Sigmoid colon (tissue), 7 donors: ENCODE results near the gene MAP1LC3A. TPM values are rescaled to one million over a fixed set of nuclear protein-coding genes. Genes with fewer than 3 reads are reported as not detected.

Experiments used
- DNase-seq: peaks from one replicate; pipeline ENCODE4 v3.0.0-alpha.2; 2019
- H3K27ac ChIP-seq, 4 donors: fragments of 200-600 bp; sonication (generic); one replicate each; pipeline ENCODE4 v1.5.1; 2016 to 2019; ENCODE audit warnings: mild to moderate bottlenecking in 1 of 4
- H3K27me3 ChIP-seq, 3 donors: fragments of 200-600 bp; sonication (generic); one replicate each; pipeline ENCODE4 v1.5.1; 2019; ENCODE audit warnings: mild to moderate bottlenecking in 1 of 3
- H3K36me3 ChIP-seq, 4 donors: fragments of 200-600 bp; sonication (generic); one replicate each; pipeline ENCODE4 v1.5.1; 2016 to 2019
- H3K4me1 ChIP-seq, 4 donors: fragments of 200-600 bp; sonication (generic); one replicate each; pipeline ENCODE4 v1.5.1; 2017 to 2019
- H3K4me3 ChIP-seq, 4 donors: fragments of 200-600 bp; sonication (generic); one replicate each; pipeline ENCODE4 v1.5.1; 2017 to 2019; ENCODE audit warnings: mild to moderate bottlenecking in 2 of 4, moderate library complexity in 1 of 4
- H3K9me3 ChIP-seq, 4 donors: fragments of 200-600 bp in 3 of 4; sonication (generic) in 3 of 4; one replicate each; pipeline versions ENCODE4 v1.5.1 to v1.6.1; 2013 to 2019
- EP300 ChIP-seq, 4 donors: sonication (generic); formaldehyde crosslinking; IDR thresholded peaks; one replicate each; pipeline ENCODE4 v1.6.1; 2017; ENCODE audit warnings: antibody characterized with exemption in 4 of 4
- POLR2A ChIP-seq, 2 donors: fragments of 450-650 bp; IDR thresholded peaks; one replicate each; pipeline ENCODE4 v1.6.1; 2016; ENCODE audit warnings: antibody characterized with exemption in 2 of 2, mild to moderate bottlenecking in 2 of 2, moderate library complexity in 2 of 2
- POLR2AphosphoS5 ChIP-seq, 4 donors: sonication (generic); formaldehyde crosslinking; IDR thresholded peaks; one replicate each; pipeline ENCODE4 v1.6.1; 2017; ENCODE audit warnings: antibody characterized with exemption in 4 of 4
- WGBS, 2 donors: extraction: QIAGEN DNeasy Blood & Tissue Kit; methylation state at CpG; one replicate each; pipeline ENCODE4 v1.1.7; 2013; 5-methylcytosine and 5-hydroxymethylcytosine counted together
- intact Hi-C: fragments of 100-400 bp; cut with DNase I; formaldehyde crosslinking; loops from one replicate; pipeline ENCODE4 v1.15.1; 2023
- polyA plus RNA-seq, 3 donors: library from polyadenylated mRNA; stranded (reverse); fragments of 200-250 nt; gene quantifications; one replicate each; pipeline ENCODE4 v1.2.3, GENCODE V29; 2013
- total RNA-seq, 4 donors: library from RNA; depleted of rRNA; stranded (reverse); fragments of >200 nt; gene quantifications; one replicate each; pipeline ENCODE4 v1.1.0, GENCODE V29; 2016
- TF ChIP-seq, protein P1 (sequence below), 4 experiments: fragments of 450-650 bp in 3 of 4; fragments of 200-600 bp in 1 of 4; IDR thresholded peaks; one replicate each; pipeline ENCODE4 v1.5.1; 2016 to 2019; ENCODE audit warnings: antibody characterized with exemption in 4 of 4, mild to moderate bottlenecking in 3 of 4, moderate library complexity in 2 of 4
- donor health status: healthy with polysubstance abuse.
- donor health status: Bipolar disorder and iron deficiency.
- donor health status: healthy.

MAP1LC3A gene
- total and polyA plus RNA-seq, 7 donors = 45.5 to 88.1 (median 51.0) TPM

DNA sequence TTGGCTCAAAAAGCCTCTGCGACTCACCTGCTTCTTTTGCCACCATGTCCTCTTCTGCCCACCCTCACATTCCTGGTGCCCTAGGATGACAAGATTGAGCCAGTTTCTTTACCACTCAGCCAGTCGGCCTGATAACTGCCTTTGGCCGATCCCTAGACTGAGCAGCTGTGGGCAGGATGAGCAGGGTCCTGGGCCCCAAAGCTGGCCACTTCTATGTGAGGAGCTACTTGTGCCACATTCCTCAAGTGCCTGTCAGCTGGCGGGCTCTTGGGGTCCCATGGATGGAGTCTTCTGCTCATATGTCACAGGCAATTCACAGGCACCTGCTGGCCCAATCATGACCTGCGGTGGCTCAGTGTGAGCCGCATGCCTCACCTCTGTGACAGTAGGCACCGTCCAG lies 25.8 kb upstream of the MAP1LC3A start:
- peaks cover 23 to 89% (median 59%) of the 10 kb centered on the region in 4 donors for H3K36me3 ChIP-seq
- no peak overlapping the region for H3K27ac ChIP-seq
- intact Hi-C loops = no loop called here
- no peaks in the 10 kb centered on the region for H3K9me3 ChIP-seq
- no peaks in the 10 kb centered on the region for H3K27me3 ChIP-seq
- TF ChIP-seq POLR2A (IDR thresholded peaks at IDR 0.05) (no peak), EP300 (IDR thresholded peaks at IDR 0.05) (no peak), POLR2AphosphoS5 (IDR thresholded peaks at IDR 0.05) (no peak)
- TF ChIP-seq, protein P1, sequence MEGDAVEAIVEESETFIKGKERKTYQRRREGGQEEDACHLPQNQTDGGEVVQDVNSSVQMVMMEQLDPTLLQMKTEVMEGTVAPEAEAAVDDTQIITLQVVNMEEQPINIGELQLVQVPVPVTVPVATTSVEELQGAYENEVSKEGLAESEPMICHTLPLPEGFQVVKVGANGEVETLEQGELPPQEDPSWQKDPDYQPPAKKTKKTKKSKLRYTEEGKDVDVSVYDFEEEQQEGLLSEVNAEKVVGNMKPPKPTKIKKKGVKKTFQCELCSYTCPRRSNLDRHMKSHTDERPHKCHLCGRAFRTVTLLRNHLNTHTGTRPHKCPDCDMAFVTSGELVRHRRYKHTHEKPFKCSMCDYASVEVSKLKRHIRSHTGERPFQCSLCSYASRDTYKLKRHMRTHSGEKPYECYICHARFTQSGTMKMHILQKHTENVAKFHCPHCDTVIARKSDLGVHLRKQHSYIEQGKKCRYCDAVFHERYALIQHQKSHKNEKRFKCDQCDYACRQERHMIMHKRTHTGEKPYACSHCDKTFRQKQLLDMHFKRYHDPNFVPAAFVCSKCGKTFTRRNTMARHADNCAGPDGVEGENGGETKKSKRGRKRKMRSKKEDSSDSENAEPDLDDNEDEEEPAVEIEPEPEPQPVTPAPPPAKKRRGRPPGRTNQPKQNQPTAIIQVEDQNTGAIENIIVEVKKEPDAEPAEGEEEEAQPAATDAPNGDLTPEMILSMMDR (IDR thresholded peaks at IDR 0.05) = no peak
- DNase-seq = peak; percentile 37
- WGBS, 2 donors = 94 to 96% methylated on average over 7 of the region's 7 CpGs
- H3K4me1 ChIP-seq = peaks cover 0 to 22% (median 21%) of the 10 kb centered on the region in 4 donors
- H3K4me3 ChIP-seq = no peak overlapping the region

DNA sequence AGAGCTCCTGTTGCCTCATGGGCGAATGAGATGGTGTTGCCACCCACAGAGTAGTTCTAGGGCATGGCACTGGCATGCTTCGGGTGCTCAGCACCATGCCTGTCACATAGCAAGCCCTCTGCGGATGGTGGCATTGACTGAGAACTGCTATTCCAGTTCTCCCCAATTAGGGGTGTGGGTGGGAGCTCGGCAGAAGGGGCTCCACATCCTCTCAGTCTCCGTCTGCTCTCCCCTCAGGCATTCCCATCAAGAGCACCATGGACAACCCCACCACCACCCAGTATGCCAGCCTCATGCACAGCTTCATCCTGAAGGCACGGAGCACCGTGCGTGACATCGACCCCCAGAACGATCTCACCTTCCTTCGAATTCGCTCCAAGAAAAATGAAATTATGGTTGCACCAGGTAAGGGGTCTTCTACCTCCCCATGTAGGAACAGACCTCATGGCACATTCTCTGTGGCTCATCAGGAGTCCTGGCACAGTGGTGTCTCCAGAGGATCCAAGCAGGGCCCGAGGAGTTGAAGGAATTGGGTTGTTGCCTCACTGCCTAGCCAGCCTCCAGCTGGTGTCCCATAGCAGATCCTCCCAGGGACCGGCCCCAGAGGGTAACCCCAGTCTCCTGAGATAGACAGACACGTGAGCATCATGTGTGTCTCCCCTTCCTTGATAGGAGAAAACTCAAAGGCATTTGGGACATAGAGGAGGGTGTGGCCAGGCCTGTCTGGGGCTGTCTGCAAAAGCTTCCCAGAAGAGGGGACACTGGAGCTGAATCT lies 23.9 kb upstream of the MAP1LC3A start:
- Histone ChIP-seq H3K4me1 (peaks cover 0 to 10% (median 7%) of the 10 kb centered on the region in 4 donors), H3K9me3 (no peaks in the 10 kb centered on the region), H3K36me3 (peaks cover 23 to 93% (median 51%) of the 10 kb centered on the region in 4 donors), H3K27ac (no peak overlapping the region), H3K27me3 (no peaks in the 10 kb centered on the region), H3K4me3 (no peak overlapping the region)
- intact Hi-C loops = no loop called here
- TF ChIP-seq EP300 (IDR thresholded peaks at IDR 0.05) (no peak), POLR2AphosphoS5 (IDR thresholded peaks at IDR 0.05) (no peak)
- TF ChIP-seq, protein P1 (IDR thresholded peaks at IDR 0.05) = no peak
- 95% methylated on average over 15 of the region's 15 CpGs for WGBS, 2 donors
- peak; percentile 52 for DNase-seq

DNA sequence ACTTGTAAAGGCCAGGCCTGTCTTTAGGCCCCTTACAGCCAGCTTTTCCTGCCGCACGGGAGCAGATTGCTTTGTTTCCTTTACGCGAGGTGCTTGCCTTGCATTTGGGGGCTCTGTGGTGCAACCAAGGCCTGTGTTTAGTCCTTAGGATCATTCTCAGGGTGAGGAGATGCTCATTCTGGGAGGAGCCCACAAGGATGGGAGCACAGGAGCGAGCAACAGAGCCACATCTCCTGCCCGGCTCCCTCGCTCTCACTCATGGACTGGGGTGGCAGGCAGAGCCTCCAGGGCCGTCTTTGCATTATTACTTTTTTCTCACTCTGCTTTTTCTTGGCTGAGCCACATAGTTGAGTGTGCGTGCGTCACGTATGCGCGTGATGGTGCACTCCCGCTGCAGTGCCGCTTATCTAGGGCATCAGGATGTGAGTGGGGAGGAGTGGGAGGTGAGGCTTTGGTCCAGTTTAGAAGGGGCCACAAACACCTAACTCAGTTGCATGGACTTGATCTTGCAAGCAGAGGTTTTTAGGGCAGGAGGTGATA lies 23.1 kb upstream of the MAP1LC3A start:
- peak; percentile 26 for DNase-seq
- no peaks in the 10 kb centered on the region for H3K27me3 ChIP-seq
- no peak for TF ChIP-seq POLR2AphosphoS5 (IDR thresholded peaks at IDR 0.05)
- TF ChIP-seq POLR2A (IDR thresholded peaks at IDR 0.05) = no peak
- no peak for TF ChIP-seq EP300 (IDR thresholded peaks at IDR 0.05)
- TF ChIP-seq, protein P1 (IDR thresholded peaks at IDR 0.05) = no peak
- H3K36me3 ChIP-seq = peaks cover 23 to 93% (median 55%) of the 10 kb centered on the region in 4 donors
- peaks cover 0 to 5% (median 0%) of the 10 kb centered on the region in 4 donors for H3K4me1 ChIP-seq
- 95 to 96% methylated on average over 15 of the region's 15 CpGs for WGBS, 2 donors
- H3K27ac ChIP-seq = no peak overlapping the region
- intact Hi-C loops = no loop called here
- H3K4me3 ChIP-seq = no peak overlapping the region
- no peaks in the 10 kb centered on the region for H3K9me3 ChIP-seq

DNA sequence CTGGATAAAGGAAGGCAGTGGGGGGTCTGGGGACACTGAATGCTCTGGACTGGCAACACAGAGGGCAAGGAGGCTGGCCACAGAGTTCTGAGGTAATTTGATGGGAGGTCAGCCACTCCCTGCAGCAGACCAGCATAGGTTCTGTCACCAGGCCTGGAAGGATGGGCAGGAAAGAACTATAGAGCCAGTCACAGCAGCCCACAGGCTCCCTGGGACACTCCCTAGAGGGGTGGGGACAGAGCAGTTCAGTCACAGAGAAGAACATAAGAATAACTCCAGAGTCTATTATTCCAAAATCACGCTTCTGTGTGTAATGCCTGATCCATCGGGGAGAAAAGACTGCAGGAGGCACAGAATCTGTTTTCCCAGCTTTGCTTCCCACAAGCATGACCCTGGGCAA lies 22.7 kb upstream of the MAP1LC3A start:
- no peaks in the 10 kb centered on the region for H3K27me3 ChIP-seq
- H3K4me1 ChIP-seq = peaks cover 0 to 2% (median 0%) of the 10 kb centered on the region in 4 donors
- no peaks in the 10 kb centered on the region for H3K9me3 ChIP-seq
- intact Hi-C loops = no loop called here
- H3K36me3 ChIP-seq = peaks cover 23 to 93% (median 58%) of the 10 kb centered on the region in 4 donors
- DNase-seq = peak; percentile 8
- 93 to 97% methylated on average over 2 of the region's 2 CpGs for WGBS, 2 donors
- no peak for TF ChIP-seq POLR2A (IDR thresholded peaks at IDR 0.05)
- no peak for TF ChIP-seq EP300 (IDR thresholded peaks at IDR 0.05)
- TF ChIP-seq, protein P1 (IDR thresholded peaks at IDR 0.05) = no peak
- no peak for TF ChIP-seq POLR2AphosphoS5 (IDR thresholded peaks at IDR 0.05)
- H3K27ac ChIP-seq = no peak overlapping the region
- H3K4me3 ChIP-seq = no peak overlapping the region
